Left ventricle myocardium inferior (tissue), 1 donor: ENCODE results near the gene LAD1. TPM values are rescaled to one million over a fixed set of nuclear protein-coding genes. Genes with fewer than 3 reads are reported as not detected.

Experiments used
- DNase-seq: peaks from one replicate; pipeline ENCODE4 v3.0.0-alpha.2; 2020
- H3K27ac ChIP-seq: fragments of 200-600 bp; replicated peaks from 2 replicates; pipeline ENCODE4 v1.8.0; 2021
- H3K27me3 ChIP-seq: fragments of 200-600 bp; 2 replicates; pipeline ENCODE4 v1.8.0; 2021; ENCODE audit warnings: low read depth
- H3K36me3 ChIP-seq: fragments of 200-600 bp; 2 replicates; pipeline ENCODE4 v1.8.0; 2021
- H3K4me1 ChIP-seq: fragments of 200-600 bp; 2 replicates; pipeline ENCODE4 v1.8.0; 2021
- H3K4me3 ChIP-seq: fragments of 200-600 bp; 2 replicates; pipeline ENCODE4 v1.8.0; 2021; ENCODE audit warnings: mild to moderate bottlenecking, moderate library complexity
- H3K9me3 ChIP-seq: fragments of 200-600 bp; replicated peaks from 2 replicates; pipeline ENCODE4 v1.8.0; 2021
- CTCF ChIP-seq: fragments of 200-600 bp; IDR thresholded peaks from 2 replicates; pipeline ENCODE4 v1.8.0; 2021; ENCODE audit warnings: antibody characterized with exemption, mild to moderate bottlenecking, borderline replicate concordance
- intact Hi-C: fragments of 100-400 bp; cut with micrococcal nuclease; formaldehyde crosslinking; loops from one replicate; pipeline ENCODE4 v1.11.0; 2022
- total RNA-seq: library from RNA; stranded (reverse); fragmentation: NEBNext Ultra II Directional; extraction: Animal tissue kit (Norgen Biotek cat#: 25700); gene quantifications from one replicate; pipeline ENCODE4 v1.2.1, GENCODE V29; 2021
- donor health status: DM: no; HTN: yes; CAD: no; lungs with severe emphysema.

LAD1 gene
- total RNA-seq, 1 donor from 2014 or later, result 2.0 TPM

GRCh38 chr1:201355471-201355870 lies 43.7 kb downstream of the LAD1 start:
- H3K4me1 ChIP-seq, result peaks cover 13% of the 10 kb centered on the region
- intact Hi-C loops, result no loop called here
- peaks cover 17% of the 10 kb centered on the region for H3K36me3 ChIP-seq
- H3K9me3 ChIP-seq, result no peaks in the 10 kb centered on the region
- H3K27ac ChIP-seq, result no peak overlapping the region
- H3K27me3 ChIP-seq, result no peaks in the 10 kb centered on the region
- DNase-seq, result no peak
- no peak for TF ChIP-seq CTCF
- no peak overlapping the region for H3K4me3 ChIP-seq

GRCh38 chr1:201354901-201355295 lies 44.2 kb downstream of the LAD1 start:
- peak; percentile 14 for DNase-seq

GRCh38 chr1:201354151-201354900 lies 44.8 kb downstream of the LAD1 start:
- Histone ChIP-seq H3K27ac (no peak overlapping the region), H3K9me3 (no peaks in the 10 kb centered on the region), H3K27me3 (no peaks in the 10 kb centered on the region), H3K4me1 (peaks cover 13% of the 10 kb centered on the region), H3K36me3 (peaks cover 5% of the 10 kb centered on the region), H3K4me3 (no peak overlapping the region)
- peak; percentile 10 for DNase-seq
- intact Hi-C loops, result no loop called here
- no peak for TF ChIP-seq CTCF

More at GRCh38 chr1:201354901-201355295, 44.2 kb downstream of the LAD1 start:
- H3K36me3 ChIP-seq, result peaks cover 11% of the 10 kb centered on the region
- no peak for TF ChIP-seq CTCF
- intact Hi-C loops, result no loop called here
- no peak overlapping the region for H3K4me3 ChIP-seq
- H3K27ac ChIP-seq, result no peak overlapping the region
- H3K4me1 ChIP-seq, result peaks cover 13% of the 10 kb centered on the region
- H3K27me3 ChIP-seq, result no peaks in the 10 kb centered on the region
- H3K9me3 ChIP-seq, result no peaks in the 10 kb centered on the region

- peak; percentile 12 for DNase-seq
- peaks cover 12% of the 10 kb centered on the region for H3K4me1 ChIP-seq
- intact Hi-C loops, result no loop called here
Measured at GRCh38 chr1:201353186-201353940, 45.8 kb downstream of the LAD1 start.

GRCh38 chr1:201351617-201352016 lies 47.5 kb downstream of the LAD1 start:
- H3K4me3 ChIP-seq, result no peak overlapping the region
- H3K36me3 ChIP-seq, result no peaks in the 10 kb centered on the region
- no peak for TF ChIP-seq CTCF
- H3K4me1 ChIP-seq, result peaks cover 16% of the 10 kb centered on the region
- H3K27ac ChIP-seq, result no peak overlapping the region
- peaks cover 7% of the 10 kb centered on the region for H3K27me3 ChIP-seq
- DNase-seq, result no peak
- intact Hi-C loops, result no loop called here
- no peaks in the 10 kb centered on the region for H3K9me3 ChIP-seq

More at GRCh38 chr1:201353186-201353940, 45.8 kb downstream of the LAD1 start:
- Histone ChIP-seq H3K4me3 (no peak overlapping the region), H3K27ac (no peak overlapping the region), H3K36me3 (no peaks in the 10 kb centered on the region), H3K27me3 (no peaks in the 10 kb centered on the region), H3K9me3 (no peaks in the 10 kb centered on the region)
- no peak for TF ChIP-seq CTCF
